Stimulated activated CD4-positive, alpha-beta T cell treated with anti-CD3 and anti-CD28 coated beads, Interleukin-1b, Interleukin-23, amount 100 ng/mL, for 48 hours (primary cell): ENCODE results near the gene EFCAB6.

Experiments
- DNase-seq: peaks from one replicate; pipeline ENCODE4 v3.0.0-alpha.2; 2020

EFCAB6 gene

DNA sequence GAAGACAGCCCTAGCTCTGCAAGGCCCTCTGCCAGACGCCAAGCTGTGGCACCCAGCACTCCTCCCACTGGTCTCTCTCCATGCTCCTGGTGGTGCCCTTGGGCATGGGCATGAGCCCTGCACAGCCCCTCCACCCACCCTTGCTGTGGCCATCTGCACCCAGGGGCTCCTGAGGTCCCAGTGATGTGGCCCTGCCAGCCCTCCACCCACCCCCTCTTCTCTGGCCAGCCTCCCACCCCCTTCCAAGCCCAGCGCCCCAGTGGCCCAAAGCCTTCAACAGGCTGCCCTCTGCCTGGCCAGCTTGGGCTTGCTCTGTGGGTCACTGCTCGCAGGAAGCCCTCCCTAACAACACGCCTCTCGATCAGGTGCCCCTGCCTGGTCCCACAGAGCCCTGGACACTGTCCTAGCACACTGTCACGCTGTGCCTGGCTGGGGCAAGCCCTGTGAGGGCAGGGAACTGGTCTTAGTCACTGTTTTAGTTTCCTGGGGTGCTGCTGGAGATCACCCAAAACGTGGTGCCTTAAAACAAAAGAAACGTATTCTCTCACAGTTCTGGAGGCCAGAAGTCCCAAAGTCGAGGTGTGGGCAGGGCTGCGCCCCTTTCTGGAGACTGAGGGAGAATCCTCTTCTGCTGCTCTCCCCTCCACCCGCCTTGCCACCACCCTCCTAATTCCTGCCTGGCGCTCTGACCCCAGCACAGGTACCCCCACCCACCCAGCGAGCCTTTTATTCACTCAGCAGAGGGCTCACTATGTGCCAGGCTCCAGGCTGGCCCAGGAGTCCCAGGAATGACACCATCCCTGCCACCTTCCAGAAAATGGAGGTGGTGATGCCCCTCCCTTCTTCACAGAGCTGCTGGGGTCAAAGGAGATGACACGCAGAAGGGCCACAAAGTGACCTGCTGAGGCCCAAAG is 35.5 kb upstream of the EFCAB6 start:
- no peak for DNase-seq

DNA sequence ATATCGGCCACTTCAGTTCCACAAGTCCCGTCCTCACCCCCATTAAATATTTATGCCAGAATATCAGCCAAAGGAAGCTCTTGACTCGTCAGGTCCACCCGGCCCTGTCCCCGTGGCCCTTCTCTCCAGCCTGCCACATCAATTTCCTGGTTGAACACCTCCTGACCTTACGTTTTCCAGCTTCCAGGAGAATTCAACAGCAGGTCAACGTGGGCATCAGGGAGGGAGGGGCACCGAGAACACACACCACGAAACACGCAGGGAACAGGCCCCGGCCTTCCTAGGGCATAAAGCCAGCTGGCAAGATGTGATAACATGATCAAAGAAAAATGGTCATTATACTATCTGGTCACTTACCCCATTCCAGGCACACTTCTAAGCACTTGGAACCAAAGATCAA is 34.9 kb upstream of the EFCAB6 start:
- DNase-seq, result no peak

DNA sequence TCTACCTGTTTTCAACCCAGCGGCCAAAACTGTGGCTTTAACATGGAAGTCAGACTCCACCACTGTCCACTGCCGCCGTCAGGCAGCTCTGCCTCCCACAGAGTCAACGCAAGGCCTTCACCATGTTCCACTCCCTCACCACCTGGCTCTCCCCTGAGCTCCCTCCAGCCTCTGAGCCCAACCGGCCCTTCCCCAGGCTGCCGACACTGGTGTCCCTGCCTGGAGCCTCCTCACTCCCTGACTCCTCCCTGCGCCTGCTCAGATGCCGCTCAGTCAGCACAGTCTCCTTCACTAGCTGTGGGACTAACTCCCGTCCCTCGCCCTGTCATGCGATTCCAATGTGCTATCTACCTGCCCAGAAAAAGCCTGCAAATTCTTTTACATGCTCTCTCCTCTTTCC is 33.9 kb upstream of the EFCAB6 start:
- DNase-seq, result no peak

DNA sequence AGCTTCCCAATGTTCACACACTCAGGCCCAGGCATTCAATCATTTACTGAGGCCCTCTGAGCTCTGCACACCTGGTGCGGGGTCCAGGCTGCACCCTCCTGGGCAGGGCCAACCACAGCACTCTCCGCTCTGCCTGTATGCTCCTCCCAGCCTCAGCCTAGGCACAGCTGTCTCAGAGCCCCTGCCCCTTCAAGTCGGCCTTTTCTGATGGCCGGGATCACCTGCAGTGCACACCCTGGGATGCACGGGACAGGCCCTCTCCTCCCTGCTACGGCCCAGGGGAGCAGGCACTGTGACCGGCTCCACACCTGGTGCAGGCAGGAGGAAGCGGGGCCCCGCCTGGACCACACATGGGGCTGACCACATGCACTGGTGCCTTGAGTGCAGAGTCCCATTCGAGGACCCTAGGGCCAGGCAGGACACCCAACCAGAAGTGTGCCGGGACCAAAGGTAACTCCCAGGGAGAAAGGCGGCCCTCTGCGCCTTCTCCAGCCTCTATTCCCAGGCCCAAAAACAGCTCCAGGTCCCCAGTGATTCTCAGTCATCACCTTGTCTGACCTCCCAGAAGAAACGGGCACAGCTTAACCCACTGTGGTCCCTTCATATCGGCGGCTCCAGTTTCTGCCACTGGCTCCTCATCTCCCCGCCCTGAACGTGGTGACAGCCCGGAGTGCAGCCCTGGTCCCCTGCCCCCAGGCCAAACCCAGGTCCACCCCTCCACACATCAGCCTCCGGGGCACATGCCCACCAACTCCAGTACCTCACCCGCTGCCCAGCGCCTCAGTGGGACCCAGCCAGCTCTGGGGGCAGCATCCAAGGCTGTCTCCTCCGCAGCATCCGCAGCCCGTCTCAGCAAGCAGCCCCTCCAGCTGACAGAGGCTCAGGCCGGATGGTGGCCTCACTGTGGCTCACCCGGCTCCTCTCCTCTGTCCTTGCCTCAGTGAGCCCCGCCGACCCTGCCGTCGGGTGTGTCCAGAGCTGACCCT is 32.7 kb upstream of the EFCAB6 start:
- no peak for DNase-seq

DNA sequence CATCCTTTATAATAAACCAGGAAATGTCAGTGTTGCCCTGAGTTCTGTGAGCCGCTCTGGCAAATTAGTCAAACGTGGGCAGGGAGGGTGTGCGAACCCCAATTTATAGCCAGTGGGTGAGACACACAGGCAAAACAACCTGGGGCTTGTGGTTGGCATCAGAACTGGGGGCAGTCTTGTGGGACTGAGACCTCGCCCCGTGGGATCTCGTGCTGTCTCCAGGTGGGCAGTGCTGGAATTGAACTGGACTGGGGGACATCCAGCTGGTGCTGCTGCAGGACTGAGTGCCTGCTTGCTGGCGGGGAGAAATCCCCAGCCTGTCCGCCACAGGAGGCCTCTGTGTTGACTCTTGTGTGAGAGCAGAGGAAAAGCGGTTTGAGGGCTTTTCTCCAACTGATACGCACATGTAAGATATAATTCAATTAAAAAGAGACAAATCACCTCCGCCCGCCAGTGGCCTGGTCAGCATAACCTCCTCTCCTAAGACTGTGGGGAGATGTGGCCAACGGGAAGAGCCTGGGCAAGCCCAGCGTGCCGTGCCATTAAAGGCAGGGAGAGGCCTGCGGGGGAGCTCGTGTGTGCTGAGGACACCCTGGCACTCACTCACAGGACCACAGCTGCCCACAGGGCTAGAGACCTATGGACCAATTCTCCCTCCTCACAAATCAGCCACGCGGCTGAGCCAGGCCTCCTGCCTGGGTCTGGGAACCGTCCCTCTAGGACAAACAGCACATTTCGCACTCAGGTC is 31.9 kb upstream of the EFCAB6 start:
- no peak for DNase-seq

DNA sequence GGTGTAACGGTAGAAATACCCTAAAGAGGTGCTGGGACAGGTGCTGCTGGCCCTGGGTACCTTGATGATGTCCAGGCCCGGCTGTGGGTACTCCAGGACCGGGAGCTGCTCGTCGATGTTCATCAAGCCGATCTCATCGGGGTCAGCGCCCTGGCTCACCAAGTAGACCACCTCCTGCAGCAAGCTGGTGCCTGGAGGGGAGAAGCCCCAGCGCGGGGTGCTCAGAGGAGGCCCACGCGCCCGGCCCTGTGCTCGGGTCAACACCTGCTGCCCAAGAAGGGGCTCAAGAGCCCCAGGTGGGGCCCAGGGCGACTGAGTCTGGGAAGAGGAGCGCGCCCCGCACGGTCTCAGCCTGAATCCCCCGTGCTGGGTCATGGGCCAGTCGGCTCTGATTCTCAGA is 29.6 kb upstream of the EFCAB6 start:
- DNase-seq, result no peak

DNA sequence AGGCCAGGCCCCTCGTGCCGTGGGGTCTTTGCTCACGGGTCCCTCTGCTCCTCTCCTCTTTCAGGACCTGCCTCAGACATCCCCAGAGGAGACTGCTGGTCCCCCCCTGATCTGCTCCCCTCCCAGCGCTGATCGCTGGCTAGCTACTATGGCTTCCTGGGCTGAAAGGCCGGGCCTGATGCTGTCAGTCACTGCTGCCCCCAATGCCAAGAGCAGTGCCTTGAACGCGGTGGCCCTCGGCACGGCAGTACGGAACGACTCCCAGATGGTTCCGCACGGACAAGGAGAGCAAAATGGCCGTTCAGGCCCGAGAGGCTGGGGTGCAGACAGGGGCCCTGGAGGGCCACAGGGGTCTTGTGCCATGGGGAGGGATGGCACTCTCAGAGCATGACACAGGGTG is 28.7 kb upstream of the EFCAB6 start:
- no peak for DNase-seq

DNA sequence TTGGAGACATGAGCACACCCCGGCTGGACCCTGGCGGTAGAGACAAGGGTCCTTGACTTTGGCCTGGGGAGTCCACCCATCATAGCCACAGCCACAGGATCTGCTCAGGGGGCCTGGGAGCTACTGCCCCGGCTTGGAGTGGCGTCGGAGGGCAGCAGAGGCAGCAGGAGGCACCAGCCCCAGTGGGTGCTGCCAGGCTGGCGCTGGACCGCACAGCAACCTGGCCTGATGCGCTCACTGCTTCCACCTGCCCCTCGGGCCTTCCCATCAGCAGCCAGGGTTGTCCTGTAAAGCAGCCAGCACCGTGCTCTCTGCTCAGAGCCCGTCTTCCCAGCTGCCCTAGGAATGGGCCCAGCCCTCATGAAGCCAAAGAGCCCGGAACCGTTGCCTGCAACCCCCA is 28.3 kb upstream of the EFCAB6 start:
- DNase-seq, result no peak

DNA sequence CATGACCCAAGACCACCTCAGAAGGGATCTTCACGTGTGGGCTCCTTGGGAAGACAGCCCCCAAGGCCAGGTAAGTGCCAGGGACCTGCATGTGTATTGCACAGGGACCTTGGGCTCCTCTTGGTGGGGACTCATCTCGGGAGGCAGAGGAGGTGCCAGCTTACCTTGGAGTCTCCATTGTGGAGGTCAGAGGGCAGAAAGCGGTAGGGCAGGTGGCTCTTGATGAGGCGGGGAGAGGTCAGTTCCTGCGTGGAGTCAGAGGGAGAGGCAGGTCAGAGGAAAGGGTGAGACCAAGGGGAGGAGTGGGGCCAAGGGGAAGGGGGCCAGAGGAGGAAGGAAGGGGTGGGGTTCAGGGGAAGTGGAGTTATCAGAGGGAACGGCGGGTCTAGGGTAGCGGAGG is 27.7 kb upstream of the EFCAB6 start:
- no peak for DNase-seq

DNA sequence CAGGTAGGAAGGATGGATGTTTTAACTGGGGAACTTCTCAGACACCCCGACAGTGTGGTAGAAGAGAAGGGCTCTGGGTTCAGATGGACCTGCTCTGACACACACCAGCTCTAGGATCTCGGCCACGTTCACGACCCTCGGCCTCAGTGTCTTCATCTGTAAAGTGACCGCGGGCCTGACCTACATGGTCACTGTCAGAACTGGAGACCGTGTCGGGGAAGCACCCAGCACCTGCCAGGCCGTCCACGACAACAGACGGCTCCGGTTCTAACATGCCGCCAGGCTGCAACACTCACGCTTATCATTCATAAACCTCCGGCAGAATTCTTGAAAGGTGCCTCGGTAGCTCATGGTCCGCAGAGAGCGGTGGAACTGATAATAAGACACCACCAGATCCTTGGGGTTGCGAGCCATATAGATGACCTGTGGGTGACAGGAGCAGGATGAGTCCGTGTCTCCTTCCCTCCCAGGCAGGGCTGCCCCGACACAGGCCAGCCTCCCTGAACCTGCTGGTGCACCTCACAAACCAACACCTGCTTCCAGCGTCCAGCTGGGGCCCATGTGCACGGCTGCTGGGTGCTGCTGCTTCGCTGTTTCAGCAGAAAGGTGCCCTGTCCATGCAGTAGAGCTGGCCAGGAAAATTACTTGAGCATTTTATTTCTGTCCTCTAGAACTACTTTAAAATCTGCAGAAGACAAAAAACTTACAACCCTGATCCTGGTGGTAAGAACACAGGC is 26.6 kb upstream of the EFCAB6 start:
- DNase-seq, result no peak

DNA sequence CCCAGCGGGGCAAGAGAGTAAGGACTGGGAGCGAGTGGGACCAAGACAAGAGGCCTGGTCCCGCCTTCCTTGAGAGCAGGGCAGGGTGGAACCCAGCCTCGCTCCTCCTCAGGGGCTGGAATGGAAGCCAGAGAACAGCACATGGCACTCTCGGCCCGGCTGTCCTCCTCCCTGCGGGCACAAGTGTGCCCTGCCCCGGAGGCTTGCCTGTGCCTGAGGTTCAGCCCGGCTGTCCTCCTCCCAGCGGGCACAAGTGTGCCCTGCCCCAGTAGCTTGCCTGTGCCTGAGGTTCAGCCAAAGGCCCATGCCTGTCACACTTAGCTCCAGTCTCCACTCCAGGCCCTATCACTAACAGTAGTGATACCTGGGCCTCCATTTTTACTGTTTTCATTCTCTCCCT is 26.1 kb upstream of the EFCAB6 start:
- DNase-seq, result no peak

DNA sequence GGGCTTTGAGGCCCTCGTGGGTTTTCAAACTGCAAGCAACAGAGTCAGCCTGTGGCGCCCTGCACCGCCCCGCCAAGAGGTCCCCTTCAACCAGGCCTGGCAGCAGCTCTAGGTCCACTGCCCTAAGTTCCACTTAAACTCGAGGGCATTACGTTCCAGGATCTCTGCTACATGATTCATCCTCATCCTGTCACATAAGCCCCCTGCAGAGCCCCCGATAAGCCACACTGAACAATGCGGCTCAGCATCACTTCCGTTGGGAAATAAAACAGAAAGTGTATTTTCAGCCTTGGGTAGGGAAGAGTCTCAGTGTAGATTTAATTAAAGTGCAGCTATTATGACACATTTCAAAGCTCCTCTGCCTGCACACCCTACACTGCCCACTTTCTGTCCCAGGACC is 25.6 kb upstream of the EFCAB6 start:
- DNase-seq, result no peak

DNA sequence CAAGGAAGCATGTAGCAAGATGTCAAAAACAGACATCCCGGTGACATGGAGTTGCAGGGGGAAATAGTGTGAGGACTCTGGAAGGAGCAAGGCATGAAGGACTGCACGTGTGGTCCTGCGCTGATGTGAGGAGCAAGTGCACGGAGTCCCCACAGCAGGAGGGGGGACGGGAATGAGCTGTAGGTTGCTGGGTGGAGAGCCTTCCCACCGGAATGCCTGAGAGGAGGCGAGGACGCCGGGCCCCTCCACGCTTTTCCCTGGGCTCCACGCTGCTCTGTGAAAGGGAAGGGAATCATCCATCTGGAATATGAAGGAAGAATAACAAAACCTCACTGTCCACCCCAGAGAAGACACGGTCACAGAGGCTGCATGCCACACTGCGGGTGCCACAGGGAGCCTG is 23.6 kb upstream of the EFCAB6 start:
- no peak for DNase-seq

DNA sequence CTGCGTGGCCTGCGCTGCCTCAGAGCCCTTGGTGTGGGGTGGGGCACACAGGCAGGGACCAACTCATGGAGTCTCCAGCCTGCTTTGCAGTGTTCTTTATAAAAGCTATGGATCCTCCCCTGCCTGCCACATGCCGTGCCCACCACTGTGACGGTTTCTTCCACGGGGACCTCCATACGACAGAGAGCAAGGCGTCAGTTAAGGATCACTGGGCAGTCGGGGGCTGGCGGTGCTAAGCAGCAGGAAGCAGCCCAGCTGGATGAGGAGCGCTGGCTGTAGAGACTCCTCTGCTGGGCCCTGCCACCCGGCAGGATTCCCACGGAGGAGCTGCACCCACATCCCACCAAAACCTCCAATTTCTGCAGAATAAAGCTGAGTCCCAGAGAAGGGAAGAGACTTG is 23.1 kb upstream of the EFCAB6 start:
- DNase-seq, result no peak

DNA sequence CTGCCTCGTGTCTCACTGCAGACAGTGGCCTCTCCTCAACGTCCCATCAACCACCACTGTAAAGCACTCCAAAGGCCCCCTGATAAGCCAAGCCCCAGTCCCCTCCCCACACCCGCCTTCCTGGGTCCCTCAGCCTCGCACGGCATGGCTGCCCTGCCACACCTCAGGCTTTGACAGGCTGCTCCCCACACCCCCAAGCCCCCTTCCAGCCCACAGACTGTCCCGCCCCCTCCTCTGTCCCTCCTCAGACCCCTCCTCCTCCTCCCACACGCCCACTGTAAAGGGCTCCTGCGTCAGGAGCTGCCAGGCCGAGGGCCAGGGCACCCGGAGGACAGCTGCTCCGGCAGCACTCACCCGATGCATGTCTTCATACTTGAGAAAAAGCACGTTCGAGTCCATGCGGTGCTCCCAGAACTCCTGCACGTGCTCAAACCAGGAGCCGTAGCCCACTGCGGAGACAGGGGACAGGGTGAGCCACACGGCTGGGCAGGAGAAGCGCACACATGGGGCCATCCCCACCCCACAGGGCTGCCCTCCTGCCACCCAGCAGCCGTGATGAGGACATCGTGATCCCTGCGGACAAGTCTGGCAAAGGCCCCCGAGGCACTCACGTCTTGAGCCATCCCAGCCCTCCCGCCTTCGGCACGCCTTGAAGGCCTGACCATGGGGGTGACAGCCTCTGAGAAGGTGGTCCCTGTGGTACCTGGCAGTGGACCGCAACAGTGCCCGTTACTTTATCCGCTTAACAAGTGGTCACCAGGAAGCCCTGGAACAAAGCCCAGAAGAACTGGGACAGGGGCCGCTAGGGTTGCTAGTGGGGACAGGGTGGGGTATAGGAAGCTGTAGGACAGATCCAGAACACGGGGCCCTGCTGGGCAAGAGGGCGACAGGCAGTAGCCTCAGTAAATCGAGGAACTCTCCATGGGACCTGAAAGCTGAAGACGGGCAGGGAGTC is 21.5 kb upstream of the EFCAB6 start:
- no peak for DNase-seq

DNA sequence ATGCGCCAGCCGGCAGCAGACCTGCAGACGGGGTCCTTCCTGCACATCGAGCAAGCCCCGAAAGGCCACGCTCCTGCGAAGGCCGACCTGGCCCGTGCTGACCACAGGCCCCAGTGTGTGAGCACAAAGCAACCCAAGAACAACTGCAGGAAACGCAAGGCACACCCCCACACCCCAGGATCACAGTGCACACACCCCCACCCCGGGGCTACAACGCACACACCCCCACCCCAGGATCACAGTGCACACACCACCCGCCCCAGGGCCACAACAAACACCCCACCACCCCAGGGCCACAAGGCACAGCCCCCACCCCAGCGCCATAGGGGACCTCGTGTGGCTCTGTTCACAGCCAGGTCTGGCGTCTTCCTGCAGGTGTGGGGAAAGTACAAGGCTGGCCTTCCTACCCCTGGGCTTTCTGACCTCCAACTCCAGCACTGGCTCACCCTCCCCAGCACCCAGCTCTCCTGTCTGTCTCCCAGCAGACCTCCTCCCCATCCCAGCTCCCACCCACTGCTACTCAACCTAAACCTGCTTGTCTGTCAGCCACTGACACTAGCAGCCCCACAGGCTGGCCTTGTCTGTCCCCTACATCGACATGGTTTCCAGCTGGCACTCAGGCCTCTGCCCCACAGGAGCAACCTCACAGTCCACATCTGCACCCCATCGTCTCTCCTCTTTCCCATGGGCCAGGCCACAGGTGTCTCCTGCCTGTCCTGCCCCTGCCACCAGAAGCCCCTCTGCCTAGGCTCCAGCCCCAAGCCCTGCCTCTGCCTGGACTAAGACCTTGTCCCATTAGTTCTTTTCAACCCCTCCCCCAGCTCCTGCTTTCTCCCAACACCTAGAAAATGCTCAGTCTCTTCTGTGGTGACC is 20.5 kb upstream of the EFCAB6 start:
- DNase-seq, result no peak

DNA sequence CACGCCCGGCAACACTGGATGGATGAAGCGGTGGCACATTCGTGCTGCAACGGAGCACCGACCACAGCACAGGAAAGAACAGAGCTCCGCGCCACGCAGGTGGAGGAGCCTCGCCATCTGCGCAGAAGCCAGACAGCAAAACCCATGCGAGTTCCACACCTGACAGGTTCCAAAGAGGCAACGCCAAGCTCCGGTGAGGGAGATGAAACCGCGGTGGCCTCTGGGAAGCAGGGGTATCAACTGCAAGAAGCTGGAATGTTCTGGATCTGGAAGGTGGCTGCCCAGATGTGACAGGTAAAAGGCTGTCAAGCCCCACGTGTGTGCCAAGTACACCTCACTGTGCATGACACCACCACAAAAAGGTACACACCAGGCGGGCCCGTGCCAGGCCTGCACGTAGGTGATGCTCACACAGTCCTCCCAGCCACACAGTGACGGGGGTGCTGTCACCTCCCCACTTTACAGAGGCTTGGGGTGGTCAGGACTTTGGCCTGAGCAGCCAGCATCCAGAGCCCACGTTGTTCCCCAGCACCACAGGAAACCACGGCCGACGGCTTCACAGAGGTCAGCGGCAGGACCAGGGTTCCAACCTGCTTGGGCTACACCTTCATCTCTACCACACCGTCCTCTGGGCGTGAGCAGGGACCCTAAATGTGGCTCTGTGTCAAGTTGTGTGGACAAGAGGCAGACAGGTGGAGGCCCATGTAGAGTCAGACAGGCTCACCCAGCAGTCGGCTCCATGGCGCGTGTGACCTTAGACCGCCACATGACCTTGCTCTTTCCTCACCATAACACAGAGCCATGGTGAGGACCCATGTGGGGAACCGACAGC is 19.7 kb upstream of the EFCAB6 start:
- no peak for DNase-seq

DNA sequence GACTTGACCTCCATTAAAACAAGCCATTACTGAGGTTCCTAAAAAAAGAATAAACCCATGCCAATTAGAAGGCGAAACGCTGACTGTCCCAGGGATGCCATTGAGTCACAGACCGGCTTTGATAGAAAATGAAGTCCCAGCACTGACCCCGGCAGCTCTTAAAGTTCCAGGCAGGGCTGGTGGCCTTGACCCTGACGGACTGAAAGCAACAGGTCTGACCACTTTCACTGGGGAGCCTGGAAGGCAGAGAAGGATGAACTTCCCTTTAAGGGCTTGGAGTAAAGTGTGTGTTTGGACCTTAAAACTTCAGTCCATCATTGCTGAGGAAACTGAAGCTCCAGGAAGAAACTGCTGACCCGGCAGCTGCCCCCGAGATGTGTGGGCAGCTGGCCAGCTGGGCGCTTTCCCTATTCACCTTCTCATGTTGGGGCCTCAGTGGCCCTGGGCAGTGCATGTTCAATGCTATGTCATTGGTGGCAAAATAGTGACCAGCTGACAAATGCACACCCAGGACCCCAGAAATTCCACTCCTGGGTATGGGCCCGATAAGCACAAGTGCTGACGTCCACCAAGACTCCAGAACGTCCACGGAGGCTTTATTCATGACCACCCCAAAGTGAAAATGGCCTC is 18.9 kb upstream of the EFCAB6 start:
- DNase-seq, result no peak
